Ascending aorta (tissue), 2 donors: ENCODE data around the gene GOLGA8J. TPM values are rescaled to one million over a fixed set of nuclear protein-coding genes. Genes with fewer than 3 reads are reported as not detected.
"Not testable (repeated sequence)": the region's sequence is repeated elsewhere in the genome, so short reads cannot be mapped to it uniquely, and the experiment has no call there.

ENCODE experiments used
- DNase-seq, 2 donors: peaks; one replicate each; pipeline ENCODE4 v3.0.0-alpha.2; 2019; ENCODE audit warnings: low spot score in 2 of 2
- H3K27ac ChIP-seq, 2 donors: fragments of 200-600 bp; sonication (generic); one replicate each; pipeline ENCODE4 v1.5.1; 2016 to 2017; ENCODE audit warnings: mild to moderate bottlenecking in 1 of 2
- H3K27me3 ChIP-seq: fragments of 200-600 bp; sonication (generic); one replicate; pipeline ENCODE4 v1.5.1; 2017
- H3K36me3 ChIP-seq, 2 donors: fragments of 200-600 bp; sonication (generic); one replicate each; pipeline ENCODE4 v1.5.1; 2016
- H3K4me1 ChIP-seq, 2 donors: fragments of 200-600 bp; sonication (generic); one replicate each; pipeline ENCODE4 v1.5.1; 2016 to 2017; ENCODE audit warnings: mild to moderate bottlenecking in 1 of 2
- H3K4me3 ChIP-seq, 2 donors: fragments of 200-600 bp; sonication (generic); one replicate each; pipeline ENCODE4 v1.5.1; 2016 to 2017; ENCODE audit warnings: mild to moderate bottlenecking in 1 of 2
- H3K9me3 ChIP-seq, 2 donors: fragments of 200-600 bp; sonication (generic); one replicate each; pipeline ENCODE4 v1.5.1; 2016
- intact Hi-C: fragments of 100-400 bp; cut with DNase I; formaldehyde crosslinking; loops from one replicate; pipeline ENCODE4 v1.15.1; 2023
- total RNA-seq: library from RNA; depleted of rRNA; stranded (reverse); fragments of >200 nt; gene quantifications from one replicate; pipeline ENCODE4 v1.1.0, GENCODE V29; 2016

Gene GOLGA8J
- total RNA-seq, 1 donor from 2014 or later = 0.75 TPM

- H3K27ac ChIP-seq, H3K4me1 ChIP-seq, DNase-seq, H3K9me3 ChIP-seq, H3K36me3 ChIP-seq, intact Hi-C loops, H3K27me3 ChIP-seq, H3K4me3 ChIP-seq: not testable (repeated sequence)
Observed at GRCh38 chr15:30134751-30135150, 52.0 kb downstream of the GOLGA8J start, which contains the start of gene GOLGA8T. Gene GOLGA8T (plus strand): TSS chr15:30135051. CDS start chr15:30135149, 98 bp downstream.

Other genes with a start within 250 kb of the GOLGA8J start
- 1.4 TPM for gene GOLGA8T, start 52.1 kb downstream of the GOLGA8J start, total RNA-seq